ENCODE measurements around the gene OR6Q1. TPM values are rescaled to one million over a fixed set of nuclear protein-coding genes. Genes with fewer than 3 reads are reported as not detected.

OR6Q1 gene
- total and polyA plus RNA-seq, 2 experiments from 2014 or later = not detected

- TF ChIP-seq ZNF462 (CRISPR knock-in tag; IDR thresholded peaks at IDR 0.05) (no peak), STAT1 (IDR thresholded peaks at IDR 0.05; ENCODE audit: unreplicated experiment) (no peak)
These were observed 28.2 kb downstream of the OR6Q1 start (continued) for GRCh38 chr11:58059007-58059350.

GRCh38 chr11:58060535-58060934 lies 29.8 kb downstream of the OR6Q1 start:
- no peaks in the 10 kb centered on the region for H3K36me3 ChIP-seq (ENCODE audit: insufficient read depth)
- no peak overlapping the region for H3K4me2 ChIP-seq
- ATAC-seq = no peak
- 0 out of 2 replicates have a peak overlapping the region, but pooled peaks have one; percentile 22 for H3K27ac Mint-ChIP-seq
- no peak overlapping the region for H3K4me3 Mint-ChIP-seq
- peaks cover 50% of the 10 kb centered on the region for H3K4me1 Mint-ChIP-seq
- H3K4me1 ChIP-seq (ENCODE audit: insufficient read depth) = peaks cover 28% of the 10 kb centered on the region
- no peaks in the 10 kb centered on the region; the same call in 2 of the 3 replicates for H3K9me3 Mint-ChIP-seq
- H4K20me1 ChIP-seq (replicated peaks; ENCODE audit: insufficient read depth) = no peaks in the 10 kb centered on the region
- H3K27me3 ChIP-seq (ENCODE audit: insufficient read depth) = no peaks in the 10 kb centered on the region
- H3K9me2 ChIP-seq (ENCODE audit: insufficient read depth) = 0 out of 2 replicates have a peak, but pooled peaks cover 4% of the 10 kb centered on the region
- DNase-seq (ENCODE audit: low spot score) = no peak
- no peaks in the 10 kb centered on the region for H3K36me3 Mint-ChIP-seq (ENCODE audit: low read depth)
- no peaks in the 10 kb centered on the region for H3F3A ChIP-seq (replicated peaks; ENCODE audit: low read depth)
- H3K79me2 ChIP-seq (replicated peaks; ENCODE audit: insufficient read depth) = no peaks in the 10 kb centered on the region
- peaks cover 3% of the 10 kb centered on the region for H3K27me3 Mint-ChIP-seq (ENCODE audit: insufficient read depth, low read depth, poor library complexity)
- no peak overlapping the region for H3K4me3 ChIP-seq
- H3K27ac ChIP-seq (ENCODE audit: low read depth) = no peak overlapping the region
- no peak overlapping the region for H2AFZ ChIP-seq
- TF ChIP-seq STAT1 (IDR thresholded peaks at IDR 0.05; ENCODE audit: unreplicated experiment) (no peak), POLR2AphosphoS5 (IDR thresholded peaks at IDR 0.05; ENCODE audit: low read depth) (no peak), REST (IDR thresholded peaks at IDR 0.05; ENCODE audit: unreplicated experiment) (no peak), JUNB (IDR thresholded peaks at IDR 0.05; ENCODE audit: unreplicated experiment) (no peak), EZH2phosphoT487 (IDR thresholded peaks at IDR 0.05; ENCODE audit: unreplicated experiment) (no peak), ETS1 (IDR thresholded peaks at IDR 0.05) (no peak)

Measured in GM23338 (cell line).